RPMI7951 (cell line): ENCODE results near the gene SMYD2. TPM values are rescaled to one million over a fixed set of nuclear protein-coding genes. Genes with fewer than 3 reads are reported as not detected.

Source experiments
- DNase-seq: peaks from one replicate; pipeline ENCODE4 v3.0.0-alpha.2; 2012; ENCODE audit warnings: low read depth
- total RNA-seq: library from RNA; depleted of rRNA; stranded (reverse); fragments of >200 nt; shearing (Covaris generic); gene quantifications from 2 replicates; pipeline ENCODE4 v1.2.3, GENCODE V29; 2014

Gene SMYD2
- total RNA-seq, 1 experiment from 2014 or later = 82.2 TPM

- DNase-seq = no peak
Observed at GRCh38 chr1:214301526-214301925, 20.6 kb downstream of the SMYD2 start.

DNA sequence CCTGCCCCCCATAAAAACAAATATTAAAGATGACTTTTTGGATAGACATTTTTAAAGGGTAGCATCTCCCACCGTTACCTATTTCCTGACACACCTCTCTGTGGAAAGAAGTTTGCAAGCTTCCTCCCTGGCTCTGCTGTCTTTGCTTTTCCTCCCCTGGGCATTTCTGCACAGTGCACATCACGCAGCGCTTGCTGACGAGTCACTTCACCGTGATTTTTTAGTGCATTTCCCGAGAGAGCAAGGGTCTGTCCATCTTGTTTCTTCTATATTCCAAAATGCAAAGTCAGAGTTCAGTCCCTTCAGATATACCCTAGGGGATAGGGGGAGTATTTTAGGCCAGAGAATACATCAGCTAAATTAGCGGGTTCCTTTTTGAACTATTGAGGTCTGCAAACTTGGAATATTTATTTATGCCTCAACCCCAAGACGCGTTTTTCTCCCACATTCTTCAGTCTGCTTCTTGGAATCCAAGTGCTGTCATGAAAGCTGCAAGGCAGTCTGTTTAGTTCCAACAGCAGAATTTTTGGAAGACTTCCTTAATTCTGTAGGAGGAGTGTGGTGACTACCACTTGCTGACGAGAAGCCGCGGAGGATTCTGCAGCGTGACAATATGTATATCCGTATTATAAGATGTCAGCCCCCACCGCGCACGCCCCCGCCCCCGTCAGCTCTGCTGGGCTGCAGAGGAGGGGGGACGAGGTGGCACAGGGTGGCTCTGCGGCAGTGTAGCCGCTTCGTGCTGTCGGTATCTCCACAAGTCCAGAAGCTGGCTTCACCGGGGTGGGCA is 22.4 kb downstream of the SMYD2 start:
- DNase-seq = no peak

- DNase-seq = no peak
Observed at GRCh38 chr1:214305164-214305751, 24.3 kb downstream of the SMYD2 start.

GRCh38 chr1:214306269-214306668 is 25.3 kb downstream of the SMYD2 start:
- no peak for DNase-seq

DNA sequence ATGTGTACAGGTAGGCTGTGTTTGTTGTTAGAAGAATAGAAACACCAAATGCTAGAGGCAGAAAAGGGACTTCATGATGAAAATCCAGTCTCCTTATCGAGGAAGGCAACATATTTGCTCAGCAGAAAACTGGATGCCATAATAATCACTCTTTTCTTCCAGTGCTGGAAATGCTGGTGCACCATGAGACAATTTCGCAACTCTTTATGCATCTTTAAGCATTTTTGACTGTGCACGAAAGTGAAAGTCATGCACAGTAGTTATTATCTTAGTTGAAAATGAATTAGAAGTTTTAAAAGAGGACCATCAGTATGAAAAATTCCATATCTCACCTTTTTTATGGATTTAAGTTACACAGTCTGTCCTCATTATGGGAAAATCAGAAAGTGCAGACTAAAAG is 29.1 kb downstream of the SMYD2 start:
- DNase-seq = no peak

GRCh38 chr1:214310777-214311690 is 30.1 kb downstream of the SMYD2 start:
- DNase-seq = no peak

GRCh38 chr1:214312530-214313051 is 31.6 kb downstream of the SMYD2 start:
- DNase-seq = no peak

DNA sequence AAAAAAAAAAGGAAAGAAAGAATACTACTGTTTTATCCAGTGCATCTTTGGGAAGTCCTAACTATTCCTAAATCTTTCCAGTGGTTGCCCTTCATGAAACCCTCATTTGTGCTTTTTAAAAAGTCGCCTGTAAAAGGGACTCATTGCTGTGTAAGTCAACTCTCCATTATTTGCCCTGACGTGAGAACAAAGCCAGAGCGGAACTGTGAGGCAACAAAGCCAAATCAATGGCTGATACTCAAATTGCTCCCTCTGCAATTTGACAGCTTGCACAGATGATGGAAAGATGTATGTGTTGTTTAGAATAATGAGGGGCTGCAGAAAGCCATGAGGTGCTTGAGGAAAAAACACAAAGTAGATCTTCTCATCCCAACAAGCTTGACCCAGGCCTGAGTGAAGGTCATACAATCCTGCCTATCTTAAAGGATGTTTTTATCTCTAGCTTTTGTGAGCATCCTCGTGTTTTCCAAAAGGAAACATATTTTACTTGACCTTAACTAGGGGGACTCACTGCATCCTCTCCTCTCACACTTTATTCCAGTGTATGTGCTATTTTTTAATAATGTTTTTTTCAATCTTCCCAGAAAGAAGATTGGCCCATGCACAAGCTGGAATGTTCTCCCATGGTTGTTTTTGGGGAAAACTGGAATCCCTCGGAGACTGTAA is 33.4 kb downstream of the SMYD2 start:
- DNase-seq = no peak

GRCh38 chr1:214316593-214316992 is 35.6 kb downstream of the SMYD2 start:
- no peak for DNase-seq

DNA sequence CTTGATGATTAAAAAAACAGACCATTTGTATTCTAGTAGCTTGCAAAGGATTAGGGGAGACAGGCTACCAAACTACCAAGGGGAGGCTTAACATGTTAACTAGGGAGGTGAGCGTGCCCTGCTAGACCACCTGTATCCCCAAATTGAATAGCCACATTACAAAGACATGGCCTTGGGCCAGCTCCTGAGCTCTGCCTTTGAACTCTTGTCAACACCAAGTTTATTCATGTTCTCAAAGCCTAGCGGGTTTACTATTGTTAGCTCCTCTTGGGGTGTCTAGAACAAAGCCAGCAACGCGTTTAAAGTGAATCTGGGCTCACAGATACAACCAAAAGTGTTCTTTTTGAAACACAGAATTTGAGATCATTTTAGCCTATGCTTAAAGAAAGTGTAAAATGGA is 36.3 kb downstream of the SMYD2 start:
- no peak for DNase-seq

DNA sequence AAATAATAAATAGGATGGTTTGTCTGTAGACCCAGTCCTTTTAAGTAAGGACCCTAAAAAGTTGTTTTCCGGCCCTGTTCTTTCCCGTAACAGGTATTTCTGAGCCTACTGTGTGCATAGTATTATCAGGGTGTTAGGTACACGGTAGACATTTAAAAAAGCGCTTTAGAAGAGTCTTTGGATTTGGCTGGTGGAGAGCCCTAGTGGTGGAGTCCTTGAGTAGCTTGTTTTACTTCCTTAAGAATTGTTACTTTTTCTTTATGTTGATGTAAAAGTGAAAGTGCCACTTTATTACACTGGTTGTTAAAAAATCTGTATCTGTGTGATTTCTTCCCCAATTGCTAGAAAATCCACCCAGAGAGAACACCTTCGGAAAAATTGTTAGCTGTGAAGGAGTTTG is 36.8 kb downstream of the SMYD2 start:
- DNase-seq = no peak

- DNase-seq = no peak
Observed at GRCh38 chr1:214318356-214318755, 37.4 kb downstream of the SMYD2 start.

DNA sequence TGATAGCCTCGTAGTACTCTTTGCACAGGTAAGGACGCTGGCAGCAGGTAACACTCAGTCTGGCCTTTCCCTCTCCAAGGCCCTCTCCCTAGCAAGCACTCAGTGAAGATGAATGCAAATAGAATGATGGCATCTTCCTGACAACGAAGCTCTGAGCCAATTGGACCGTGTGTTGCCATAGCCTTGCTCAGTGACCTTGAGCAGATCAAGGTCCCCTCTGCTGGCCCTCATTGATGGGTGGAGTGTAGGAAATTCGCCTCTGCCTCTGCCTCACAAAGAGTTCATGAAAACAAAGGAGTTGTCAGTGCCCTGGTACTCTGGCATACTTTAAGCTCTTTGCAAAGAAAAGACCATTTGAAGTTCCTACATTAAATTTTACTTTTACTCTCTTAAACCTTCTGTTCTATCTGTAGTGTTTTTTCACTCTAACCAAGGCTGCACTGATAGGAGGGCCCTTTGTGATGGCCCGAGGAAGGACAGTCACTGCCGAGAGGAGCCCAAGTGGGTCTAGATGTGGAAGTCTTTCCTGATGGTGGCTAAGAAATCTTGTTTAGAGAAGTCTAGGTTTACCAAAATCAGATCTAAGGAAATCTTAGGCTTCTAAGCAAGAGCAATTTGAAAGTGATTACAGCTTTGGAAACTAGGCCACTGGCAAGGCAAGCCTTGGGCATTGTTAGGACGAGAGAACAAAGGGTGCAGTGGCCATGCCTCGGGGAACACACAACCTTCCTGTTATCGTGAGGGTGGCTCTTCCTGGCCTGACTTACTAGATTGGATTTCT is 38.2 kb downstream of the SMYD2 start:
- DNase-seq = no peak

DNA sequence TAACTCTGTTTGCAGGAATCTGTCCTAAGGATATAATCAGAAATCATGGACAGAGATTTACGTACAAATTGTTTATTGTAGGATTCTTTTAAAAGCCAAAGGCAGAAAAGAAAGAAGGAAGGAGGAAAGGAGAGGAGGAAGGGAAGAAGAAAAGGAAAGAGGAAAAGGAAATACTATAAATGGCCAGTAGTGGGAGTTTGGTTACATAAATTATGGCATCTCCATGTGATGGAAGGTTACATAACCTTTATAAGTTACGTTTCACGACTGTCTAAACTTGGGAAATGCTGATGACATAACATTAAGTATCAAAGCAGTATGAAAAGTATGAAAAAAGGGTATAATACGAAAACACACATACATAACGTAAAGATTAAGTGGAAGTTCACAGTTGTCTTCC is 39.0 kb downstream of the SMYD2 start:
- no peak for DNase-seq

DNA sequence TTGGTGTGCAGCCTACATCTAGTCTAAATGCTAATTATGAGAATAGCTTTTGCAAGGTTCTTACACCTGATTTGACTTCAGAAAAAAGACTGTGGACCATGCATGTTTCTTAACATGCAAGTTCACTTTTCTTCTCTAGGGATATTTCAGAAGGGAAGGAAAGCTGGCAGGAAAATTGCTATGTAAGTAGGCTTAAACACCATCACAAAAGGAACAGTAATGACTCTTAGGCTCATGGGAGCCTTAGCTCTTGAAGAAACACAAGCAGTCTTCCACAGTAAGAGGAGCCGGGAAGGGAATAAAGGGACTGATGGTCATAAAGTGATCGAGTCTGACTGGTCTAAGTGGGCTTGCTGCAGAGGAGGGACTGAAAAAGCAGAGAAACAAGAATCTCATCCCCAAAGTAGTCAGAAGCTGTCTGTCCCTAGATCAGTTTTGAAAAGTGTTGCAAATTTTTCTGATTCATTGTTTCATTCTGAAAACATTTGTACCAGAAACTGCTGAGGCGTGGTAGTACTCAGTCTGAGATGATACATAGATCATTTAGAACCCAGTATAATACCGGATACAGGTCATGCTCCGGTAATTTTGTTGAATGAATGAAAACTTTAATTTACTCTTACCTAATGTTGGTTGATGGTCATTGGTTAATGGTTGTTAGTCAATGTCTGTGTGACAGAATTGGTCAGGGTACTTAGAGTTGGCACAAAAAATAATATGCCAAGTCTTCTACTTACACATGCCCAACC is 40.9 kb downstream of the SMYD2 start:
- DNase-seq = no peak

- DNase-seq = no peak
Observed at GRCh38 chr1:214324896-214325800, 44.2 kb downstream of the SMYD2 start.

GRCh38 chr1:214326406-214326805 is 45.4 kb downstream of the SMYD2 start:
- DNase-seq = no peak

- no peak for DNase-seq
Observed at GRCh38 chr1:214327514-214327913, 46.6 kb downstream of the SMYD2 start.
